Ovary (tissue), 3 donors: ENCODE measurements around the gene PKP1.

Experiments
- CTCF ChIP-seq, 3 donors: fragments of 450-650 bp in 2 of 3; fragments of 200-600 bp in 1 of 3; IDR thresholded peaks; one replicate each; pipeline versions ENCODE4 v1.5.1 to v1.8.0; 2016 to 2022; ENCODE audit warnings: antibody characterized with exemption in 3 of 3, mild to moderate bottlenecking in 1 of 3
- POLR2A ChIP-seq: fragments of 450-650 bp; IDR thresholded peaks from one replicate; pipeline ENCODE4 v1.6.1; 2017; ENCODE audit warnings: antibody characterized with exemption, mild to moderate bottlenecking, moderate library complexity
- donor health status: DM: no; HTN: no; CAD: no.

- TF ChIP-seq CTCF (IDR thresholded peaks at IDR 0.05) (no peak), POLR2A (no peak)
Observed at GRCh38 chr1:201296352-201296751, 13.0 kb downstream of the PKP1 start.
